ENCODE measurements around the gene TLL2.

TLL2 gene

GRCh38 chr10:96460316-96460715 is 53.4 kb downstream of the TLL2 start:
- peaks cover 9 to 24% (median 13%) of the 10 kb centered on the region in 11 experiments for H3K9me3 ChIP-seq (replicated peaks in 1 of 11)
- H3K36me3 ChIP-seq: no peaks in the 10 kb centered on the region
- TF ChIP-seq Cebpa-rat (IDR thresholded peaks at IDR 0.05): no peak
- no peaks in the 10 kb centered on the region for H4K20me1 ChIP-seq
- no peak overlapping the region for H3K9ac ChIP-seq
- H3K4me2 ChIP-seq: no peak overlapping the region
- no peak overlapping the region for H3K27ac ChIP-seq
- no peak overlapping the region for H3K4me3 ChIP-seq
- H3K27me3 ChIP-seq: no peaks in the 10 kb centered on the region
- peaks cover 3 to 31% (median 24%) of the 10 kb centered on the region in 10 experiments; a peak in 16 of 20 replicates for H3K4me1 ChIP-seq

GRCh38 chr10:96457341-96457740 is 56.4 kb downstream of the TLL2 start:
- no peaks in the 10 kb centered on the region for H3K36me3 ChIP-seq
- no peak overlapping the region; a peak in 1 of 20 replicates for H3K4me3 ChIP-seq
- H4K20me1 ChIP-seq: no peaks in the 10 kb centered on the region
- H3K4me1 ChIP-seq: peaks cover 3 to 23% (median 20%) of the 10 kb centered on the region in 10 experiments; a peak in 16 of 20 replicates
- H3K4me2 ChIP-seq: peak overlapping the region in 10 of 11 experiments; percentile 7 to 81 (median 65); a peak in 18 of 22 replicates
- peak overlapping the region in 2 of 11 experiments; percentile 0 to 38; a peak in 1 of 22 replicates for H3K27ac ChIP-seq
- H3K9me3 ChIP-seq (replicated peaks in 1 of 11): peaks cover 9 to 24% (median 13%) of the 10 kb centered on the region in 11 experiments
- peak overlapping the region in 3 of 11 experiments; percentile 12 to 33 (median 29); a peak in 2 of 22 replicates for H3K9ac ChIP-seq
- no peaks in the 10 kb centered on the region for H3K27me3 ChIP-seq
- TF ChIP-seq Cebpa-rat (IDR thresholded peaks at IDR 0.05): no peak

GRCh38 chr10:96456296-96456840 is 57.4 kb downstream of the TLL2 start:
- Histone ChIP-seq H3K27me3 (no peaks in the 10 kb centered on the region), H3K9me3 (replicated peaks in 1 of 11) (peaks cover 9 to 19% (median 13%) of the 10 kb centered on the region in 11 experiments), H3K4me2 (peak overlapping the region in 8 of 11 experiments; percentile 32 to 81 (median 72); a peak in 16 of 22 replicates), H4K20me1 (no peaks in the 10 kb centered on the region), H3K4me3 (no peak overlapping the region), H3K4me1 (peaks cover 3 to 23% (median 20%) of the 10 kb centered on the region in 10 experiments; a peak in 16 of 20 replicates), H3K9ac (no peak overlapping the region), H3K27ac (no peak overlapping the region), H3K36me3 (no peaks in the 10 kb centered on the region)
- no peak for TF ChIP-seq Cebpa-rat (IDR thresholded peaks at IDR 0.05)

GRCh38 chr10:96453856-96454583 is 59.7 kb downstream of the TLL2 start:
- H3K4me3 ChIP-seq: no peak overlapping the region
- H3K4me2 ChIP-seq: no peak overlapping the region
- TF ChIP-seq Cebpa-rat (IDR thresholded peaks at IDR 0.05): no peak

GRCh38 chr10:96452494-96453153 is 61.1 kb downstream of the TLL2 start:
- no peaks in the 10 kb centered on the region for H3K9me3 ChIP-seq (replicated peaks in 1 of 11)
- H3K9ac ChIP-seq: no peak overlapping the region
- H3K4me2 ChIP-seq: no peak overlapping the region
- peaks cover 3 to 19% (median 16%) of the 10 kb centered on the region in 10 experiments; a peak in 16 of 20 replicates for H3K4me1 ChIP-seq
- H3K36me3 ChIP-seq: no peaks in the 10 kb centered on the region
- H3K27ac ChIP-seq: no peak overlapping the region
- TF ChIP-seq Cebpa-rat (IDR thresholded peaks at IDR 0.05): no peak
- no peaks in the 10 kb centered on the region for H3K27me3 ChIP-seq
- H4K20me1 ChIP-seq: no peaks in the 10 kb centered on the region
- no peak overlapping the region for H3K4me3 ChIP-seq

More at GRCh38 chr10:96453856-96454583, 59.7 kb downstream of the TLL2 start:
- H3K27me3 ChIP-seq: no peaks in the 10 kb centered on the region
- H3K27ac ChIP-seq: no peak overlapping the region
- H3K36me3 ChIP-seq: no peaks in the 10 kb centered on the region
- H3K9me3 ChIP-seq (replicated peaks in 1 of 11): no peaks in the 10 kb centered on the region
- H3K4me1 ChIP-seq: peaks cover 3 to 23% (median 20%) of the 10 kb centered on the region in 10 experiments; a peak in 16 of 20 replicates
- no peaks in the 10 kb centered on the region for H4K20me1 ChIP-seq
- H3K9ac ChIP-seq: no peak overlapping the region

- Histone ChIP-seq H3K27me3 (no peaks in the 10 kb centered on the region), H3K4me2 (no peak overlapping the region), H3K4me1 (no peaks in the 10 kb centered on the region), H3K4me3 (no peak overlapping the region), H3K9ac (no peak overlapping the region), H3K27ac (no peak overlapping the region), H3K9me3 (replicated peaks in 1 of 11) (no peaks in the 10 kb centered on the region), H4K20me1 (no peaks in the 10 kb centered on the region), H3K36me3 (no peaks in the 10 kb centered on the region)
- no peak for TF ChIP-seq Cebpa-rat (IDR thresholded peaks at IDR 0.05)
Measured at GRCh38 chr10:96450529-96451207, 63.1 kb downstream of the TLL2 start.

- Histone ChIP-seq H3K9me3 (replicated peaks in 1 of 11) (no peaks in the 10 kb centered on the region), H4K20me1 (no peaks in the 10 kb centered on the region), H3K36me3 (no peaks in the 10 kb centered on the region), H3K4me2 (no peak overlapping the region), H3K27me3 (no peaks in the 10 kb centered on the region), H3K27ac (no peak overlapping the region), H3K4me3 (no peak overlapping the region), H3K9ac (no peak overlapping the region), H3K4me1 (0 out of 20 replicates have a peak, but pooled peaks cover 0 to 3% (median 0%) of the 10 kb centered on the region in 10 experiments)
- no peak for TF ChIP-seq Cebpa-rat (IDR thresholded peaks at IDR 0.05)
Measured at GRCh38 chr10:96448558-96448957, 65.2 kb downstream of the TLL2 start.

GRCh38 chr10:96448021-96448457 is 65.7 kb downstream of the TLL2 start:
- H3K36me3 ChIP-seq: no peaks in the 10 kb centered on the region
- TF ChIP-seq Cebpa-rat (IDR thresholded peaks at IDR 0.05): no peak
- H3K27ac ChIP-seq: no peak overlapping the region
- H3K4me2 ChIP-seq: no peak overlapping the region
- 0 out of 20 replicates have a peak, but pooled peaks cover 0 to 3% (median 0%) of the 10 kb centered on the region in 10 experiments for H3K4me1 ChIP-seq
- H3K9me3 ChIP-seq (replicated peaks in 1 of 11): no peaks in the 10 kb centered on the region
- H3K9ac ChIP-seq: no peak overlapping the region
- H3K27me3 ChIP-seq: no peaks in the 10 kb centered on the region
- H3K4me3 ChIP-seq: no peak overlapping the region
- no peaks in the 10 kb centered on the region for H4K20me1 ChIP-seq
